Prostate gland (tissue), 2 donors: ENCODE data around the gene MRGPRE. TPM values are rescaled to one million over a fixed set of nuclear protein-coding genes. Genes with fewer than 3 reads are reported as not detected.

ENCODE experiments used
- DNase-seq: peaks from one replicate; pipeline ENCODE4 v3.0.0-alpha.2; 2019; ENCODE audit warnings: low spot score
- H3K27ac ChIP-seq, 2 donors: fragments of 200-600 bp; sonication (generic); 2 replicates each; pipeline ENCODE4 v1.5.1; 2017 to 2019
- H3K27me3 ChIP-seq: fragments of 200-600 bp; sonication (generic); replicated peaks from 2 replicates; pipeline ENCODE4 v1.5.1; 2019; ENCODE audit not compliant: insufficient read depth
- H3K36me3 ChIP-seq, 2 donors: fragments of 200-600 bp; sonication (generic); 1 replicate in 1 of 2; 2 replicates in 1 of 2; pipeline versions ENCODE4 v1.5.1 to v1.8.1; 2017 to 2019
- H3K4me1 ChIP-seq: fragments of 200-600 bp; sonication (generic); replicated peaks from 2 replicates; pipeline ENCODE4 v1.5.1; 2019
- H3K4me3 ChIP-seq, 2 donors: fragments of 200-600 bp; sonication (generic); 2 replicates each; pipeline ENCODE4 v1.5.1; 2017 to 2019
- H3K9me3 ChIP-seq: fragments of 200-600 bp; sonication (generic); 2 replicates; pipeline ENCODE4 v1.5.1; 2017
- POLR2A ChIP-seq: fragments of 450-650 bp; IDR thresholded peaks from one replicate; pipeline ENCODE4 v1.6.1; 2016; ENCODE audit warnings: antibody characterized with exemption, mild to moderate bottlenecking
- POLR2AphosphoS5 ChIP-seq: sonication (generic); formaldehyde crosslinking; IDR thresholded peaks from one replicate; pipeline ENCODE4 v1.6.1; 2017; ENCODE audit warnings: antibody characterized with exemption
- WGBS: methylation state at CpG from one replicate; pipeline ENCODE4 v1.1.5; 2018; 5-methylcytosine and 5-hydroxymethylcytosine counted together
- intact Hi-C: fragments of 100-400 bp; cut with DNase I; formaldehyde crosslinking; loops from one replicate; pipeline ENCODE4 v1.14.2; 2022
- total RNA-seq, 2 donors: library from RNA; depleted of rRNA; stranded (reverse); fragments of >200 nt; gene quantifications; one replicate each; pipeline ENCODE4 v1.1.0, GENCODE V29; 2016
- TF ChIP-seq, protein P1 (sequence below), 4 experiments: fragments of 200-600 bp in 2 of 4; fragments of 450-650 bp in 2 of 4; sonication (generic) in 2 of 4; IDR thresholded peaks; 1 replicate in 3 of 4; 2 replicates in 1 of 4; pipeline ENCODE4 v1.5.1; 2016 to 2019; ENCODE audit warnings: antibody characterized with exemption in 4 of 4, mild to moderate bottlenecking in 2 of 4, moderate library complexity in 2 of 4

MRGPRE gene
- total RNA-seq, 2 donors from 2014 or later: 1.0 TPM; not detected in 1

- Histone ChIP-seq H3K36me3 (no peaks in the 10 kb centered on the region), H3K27me3 (no peaks in the 10 kb centered on the region), H3K9me3 (no peaks in the 10 kb centered on the region), H3K4me3 (no peak overlapping the region), H3K4me1 (no peaks in the 10 kb centered on the region), H3K27ac (no peak overlapping the region)
- TF ChIP-seq POLR2A: no peak
- TF ChIP-seq, protein P1, sequence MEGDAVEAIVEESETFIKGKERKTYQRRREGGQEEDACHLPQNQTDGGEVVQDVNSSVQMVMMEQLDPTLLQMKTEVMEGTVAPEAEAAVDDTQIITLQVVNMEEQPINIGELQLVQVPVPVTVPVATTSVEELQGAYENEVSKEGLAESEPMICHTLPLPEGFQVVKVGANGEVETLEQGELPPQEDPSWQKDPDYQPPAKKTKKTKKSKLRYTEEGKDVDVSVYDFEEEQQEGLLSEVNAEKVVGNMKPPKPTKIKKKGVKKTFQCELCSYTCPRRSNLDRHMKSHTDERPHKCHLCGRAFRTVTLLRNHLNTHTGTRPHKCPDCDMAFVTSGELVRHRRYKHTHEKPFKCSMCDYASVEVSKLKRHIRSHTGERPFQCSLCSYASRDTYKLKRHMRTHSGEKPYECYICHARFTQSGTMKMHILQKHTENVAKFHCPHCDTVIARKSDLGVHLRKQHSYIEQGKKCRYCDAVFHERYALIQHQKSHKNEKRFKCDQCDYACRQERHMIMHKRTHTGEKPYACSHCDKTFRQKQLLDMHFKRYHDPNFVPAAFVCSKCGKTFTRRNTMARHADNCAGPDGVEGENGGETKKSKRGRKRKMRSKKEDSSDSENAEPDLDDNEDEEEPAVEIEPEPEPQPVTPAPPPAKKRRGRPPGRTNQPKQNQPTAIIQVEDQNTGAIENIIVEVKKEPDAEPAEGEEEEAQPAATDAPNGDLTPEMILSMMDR (IDR thresholded peaks at IDR 0.05): no peak
- TF ChIP-seq POLR2AphosphoS5: no peak
- WGBS: 79% methylated on average over 6 of the region's 6 CpGs
- no peak for DNase-seq
- intact Hi-C loops: no loop called here
Observed at GRCh38 chr11:3183523-3183922, 48.7 kb downstream of the MRGPRE start.

DNA sequence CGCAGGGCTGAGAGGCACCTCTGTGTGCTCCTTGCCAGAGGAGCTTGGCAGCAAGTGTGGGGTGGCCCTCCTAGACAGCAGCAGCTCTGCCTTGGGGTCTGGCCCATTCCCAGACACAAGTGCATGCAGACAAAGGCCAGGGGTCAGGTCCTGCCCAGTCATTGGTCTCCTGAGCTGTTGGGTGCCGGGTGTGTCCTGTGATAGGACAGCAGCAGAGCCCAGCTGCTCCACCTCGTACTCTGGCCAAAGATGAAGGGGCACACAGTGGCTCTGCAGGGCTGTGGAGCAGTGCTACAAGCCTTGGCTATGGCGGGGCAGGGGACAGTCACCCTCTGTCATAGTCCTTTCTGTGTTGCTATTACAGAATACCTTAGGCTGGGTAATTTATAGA is 49.8 kb downstream of the MRGPRE start:
- Histone ChIP-seq H3K9me3 (no peaks in the 10 kb centered on the region), H3K4me1 (no peaks in the 10 kb centered on the region), H3K36me3 (no peaks in the 10 kb centered on the region), H3K27me3 (no peaks in the 10 kb centered on the region), H3K4me3 (no peak overlapping the region), H3K27ac (no peak overlapping the region)
- no peak for DNase-seq
- 97% methylated on average over 4 of the region's 4 CpGs for WGBS
- TF ChIP-seq POLR2AphosphoS5: no peak
- TF ChIP-seq, protein P1 (IDR thresholded peaks at IDR 0.05): no peak
- TF ChIP-seq POLR2A: no peak
- intact Hi-C loops: no loop called here

DNA sequence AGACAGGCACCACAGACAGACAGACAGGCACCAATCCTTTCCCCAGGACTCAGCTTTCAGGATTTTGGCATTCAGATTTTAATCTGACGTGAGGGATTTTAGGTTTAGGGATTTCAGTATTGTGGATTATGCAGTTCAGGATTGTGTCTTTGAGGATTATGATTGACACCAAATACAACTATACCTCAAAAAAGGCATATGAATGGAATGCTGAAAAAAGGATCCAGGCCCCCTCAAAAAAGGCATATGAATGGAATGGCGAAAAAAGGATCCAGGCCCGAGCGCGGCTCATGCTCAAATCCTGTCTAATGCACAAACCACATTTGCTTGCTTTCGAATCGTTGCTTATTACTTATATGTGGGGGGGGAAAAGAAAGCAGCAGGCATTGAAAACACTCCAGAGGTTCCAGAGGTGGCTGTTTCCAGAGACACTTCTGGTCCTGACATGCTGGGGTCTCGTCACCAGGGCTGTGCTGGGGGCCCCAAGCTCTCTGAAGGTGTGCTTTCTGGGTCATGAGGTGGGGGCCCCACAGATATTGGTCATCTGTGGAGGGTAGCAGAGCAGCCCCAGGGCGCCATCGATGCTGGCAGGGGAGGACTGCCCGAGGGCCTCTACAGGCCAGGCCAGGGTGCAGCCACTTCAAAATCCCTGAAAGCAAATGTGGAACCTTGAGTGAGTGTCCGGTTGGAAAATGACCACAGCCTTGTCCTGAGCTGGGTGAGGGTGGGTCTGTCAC is 50.3 kb downstream of the MRGPRE start:
- Histone ChIP-seq H3K27me3 (no peaks in the 10 kb centered on the region), H3K4me1 (no peaks in the 10 kb centered on the region), H3K4me3 (no peak overlapping the region), H3K27ac (no peak overlapping the region), H3K36me3 (no peaks in the 10 kb centered on the region), H3K9me3 (no peaks in the 10 kb centered on the region)
- no peak for DNase-seq
- WGBS: 96% methylated on average over 12 of the region's 12 CpGs
- TF ChIP-seq, protein P1 (IDR thresholded peaks at IDR 0.05): no peak
- TF ChIP-seq POLR2AphosphoS5: no peak
- no peak for TF ChIP-seq POLR2A
- intact Hi-C loops: no loop called here

- intact Hi-C loops: no loop called here
- H3K4me3 ChIP-seq: no peak overlapping the region
- H3K4me1 ChIP-seq: no peaks in the 10 kb centered on the region
- H3K36me3 ChIP-seq: no peaks in the 10 kb centered on the region
- no peaks in the 10 kb centered on the region for H3K9me3 ChIP-seq
- no peak overlapping the region for H3K27ac ChIP-seq
- TF ChIP-seq POLR2AphosphoS5 (no peak), POLR2A (no peak)
- TF ChIP-seq, protein P1 (IDR thresholded peaks at IDR 0.05): no peak
- WGBS: 89% methylated on average over 5 of the region's 5 CpGs
- no peak for DNase-seq
- no peaks in the 10 kb centered on the region for H3K27me3 ChIP-seq
Observed at GRCh38 chr11:3180869-3181268, 51.3 kb downstream of the MRGPRE start.

GRCh38 chr11:3178349-3178748 is 53.9 kb downstream of the MRGPRE start:
- Histone ChIP-seq H3K36me3 (no peaks in the 10 kb centered on the region), H3K27me3 (no peaks in the 10 kb centered on the region), H3K9me3 (no peaks in the 10 kb centered on the region), H3K4me1 (no peaks in the 10 kb centered on the region), H3K4me3 (no peak overlapping the region), H3K27ac (no peak overlapping the region)
- DNase-seq: no peak
- TF ChIP-seq POLR2A (no peak), POLR2AphosphoS5 (no peak)
- TF ChIP-seq, protein P1 (IDR thresholded peaks at IDR 0.05): no peak
- WGBS: 52% methylated on average over 2 of the region's 2 CpGs
- intact Hi-C loops: no loop called here
